Psoas muscle (tissue), 8 donors: ENCODE results near the gene ZKSCAN3. TPM values are rescaled to one million over a fixed set of nuclear protein-coding genes. Genes with fewer than 3 reads are reported as not detected.

Experiments used
- ATAC-seq, 4 donors: fragments of 200-7000 bp; cut with Tn5 transposase; one replicate each; pipeline ENCODE4 v1.9.1; 2020; ENCODE audit warnings: moderate library complexity in 3 of 4, mild to moderate bottlenecking in 2 of 4
- DNase-seq, 2 donors: peaks; one replicate each; pipeline ENCODE4 v3.0.0-alpha.2; 2020
- H3K27ac ChIP-seq: fragments of 200-600 bp; one replicate; pipeline ENCODE4 v1.8.0; 2022
- H3K27me3 ChIP-seq, 3 donors: fragments of 200-600 bp in 1 of 3; one replicate each; pipeline versions ENCODE4 v1.6.1 to v1.8.0; 2013 to 2022; ENCODE audit warnings: low read length in 2 of 3, mild to moderate bottlenecking in 2 of 3, moderate library complexity in 1 of 3; ENCODE audit not compliant: insufficient read depth in 3 of 3
- H3K36me3 ChIP-seq, 2 donors: fragments of 200-600 bp in 1 of 2; one replicate each; pipeline versions ENCODE4 v1.6.1 to v1.8.0; 2013 to 2022; ENCODE audit warnings: low read depth in 1 of 2, mild to moderate bottlenecking in 1 of 2, moderate library complexity in 1 of 2; ENCODE audit not compliant: insufficient read depth in 1 of 2
- H3K4me1 ChIP-seq: fragments of 200-600 bp; one replicate; pipeline ENCODE4 v1.8.0; 2022
- H3K4me3 ChIP-seq: fragments of 200-600 bp; one replicate; pipeline ENCODE4 v1.8.0; 2022; ENCODE audit warnings: mild to moderate bottlenecking
- H3K9me3 ChIP-seq: fragments of 200-600 bp; one replicate; pipeline ENCODE4 v1.8.0; 2022
- WGBS, 3 donors: extraction: QIAGEN DNeasy Blood & Tissue Kit; methylation state at CpG; one replicate each; pipeline versions ENCODE4 v1.1.6 to v1.1.7; 2013; 5-methylcytosine and 5-hydroxymethylcytosine counted together
- intact Hi-C, 2 donors: fragments of 100-400 bp; cut with DNase I; formaldehyde crosslinking; loops; one replicate each; pipeline versions ENCODE4 v1.11.0 to v1.14.2; 2022
- polyA plus RNA-seq, 3 donors: library from polyadenylated mRNA; stranded (reverse); fragments of 200-250 nt; gene quantifications; one replicate each; pipeline ENCODE4 v1.2.3, GENCODE V29; 2013
- total RNA-seq, 4 donors: library from RNA; stranded (reverse); fragmentation: NEBNext Ultra II Directional in 2 of 4; extraction: Animal tissue kit (Norgen Biotek cat#: 25700) in 2 of 4; gene quantifications; one replicate each; pipeline versions ENCODE4 v1.2.1 to v1.2.4, GENCODE V29; 2021 to 2023
- TF ChIP-seq, protein P1 (sequence below): fragments of 200-600 bp; IDR thresholded peaks from one replicate; pipeline ENCODE4 v1.8.0; 2022; ENCODE audit warnings: antibody characterized with exemption
- donor health status: healthy with polysubstance abuse.
- donor health status: DM: no; HTN: no; CAD: no; lungs with moderate emphysema.
- donor health status: Bipolar disorder and iron deficiency.
- donor health status: healthy.
- donor health status: DM: yes; HTN: yes; CAD: no.
- donor health status: DM: no; HTN: no; CAD: no.
- donor health status: DM: no; HTN: no; CAD: no.
- donor health status: DM: yes; HTN: yes; CAD: no.

The ZKSCAN3 gene
- total and polyA plus RNA-seq, 7 donors: 1.3 to 4.6 (median 2.5) TPM

- Histone ChIP-seq H3K4me1 (peaks cover 22% of the 10 kb centered on the region), H3K27me3 (peaks cover 0 to 4% (median 0%) of the 10 kb centered on the region in 3 donors), H3K36me3 (no peaks in the 10 kb centered on the region), H3K9me3 (no peaks in the 10 kb centered on the region), H3K27ac (peak overlapping the region; percentile 92), H3K4me3 (peak overlapping the region; percentile 81)
- ATAC-seq (peak in 2 of 4 donors; percentile 10 to 31), DNase-seq (no peak)
- intact Hi-C loops: loop anchor here in 1 of 2 donors (5.0 kb wide), 1 partner anchor 87 kb away; no protein-coding TSS in a partner anchor
- 2% methylated on average over 9 of the region's 9 CpGs for WGBS, 3 donors
- TF ChIP-seq, protein P1, sequence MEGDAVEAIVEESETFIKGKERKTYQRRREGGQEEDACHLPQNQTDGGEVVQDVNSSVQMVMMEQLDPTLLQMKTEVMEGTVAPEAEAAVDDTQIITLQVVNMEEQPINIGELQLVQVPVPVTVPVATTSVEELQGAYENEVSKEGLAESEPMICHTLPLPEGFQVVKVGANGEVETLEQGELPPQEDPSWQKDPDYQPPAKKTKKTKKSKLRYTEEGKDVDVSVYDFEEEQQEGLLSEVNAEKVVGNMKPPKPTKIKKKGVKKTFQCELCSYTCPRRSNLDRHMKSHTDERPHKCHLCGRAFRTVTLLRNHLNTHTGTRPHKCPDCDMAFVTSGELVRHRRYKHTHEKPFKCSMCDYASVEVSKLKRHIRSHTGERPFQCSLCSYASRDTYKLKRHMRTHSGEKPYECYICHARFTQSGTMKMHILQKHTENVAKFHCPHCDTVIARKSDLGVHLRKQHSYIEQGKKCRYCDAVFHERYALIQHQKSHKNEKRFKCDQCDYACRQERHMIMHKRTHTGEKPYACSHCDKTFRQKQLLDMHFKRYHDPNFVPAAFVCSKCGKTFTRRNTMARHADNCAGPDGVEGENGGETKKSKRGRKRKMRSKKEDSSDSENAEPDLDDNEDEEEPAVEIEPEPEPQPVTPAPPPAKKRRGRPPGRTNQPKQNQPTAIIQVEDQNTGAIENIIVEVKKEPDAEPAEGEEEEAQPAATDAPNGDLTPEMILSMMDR: no peak
Measured at GRCh38 chr6:28349344-28349891, 329 bp upstream of the ZKSCAN3 start.

- Histone ChIP-seq H3K9me3 (no peaks in the 10 kb centered on the region), H3K36me3 (no peaks in the 10 kb centered on the region), H3K4me3 (peak overlapping the region; percentile 81), H3K27me3 (no peaks in the 10 kb centered on the region), H3K4me1 (peaks cover 35% of the 10 kb centered on the region), H3K27ac (peak overlapping the region; percentile 92)
- DNase-seq: no peak
- intact Hi-C loops: loop anchor here in 1 of 2 donors (1.0 to 10.0 kb wide), 3 partner anchors 15 to 456 kb away; partner anchors contain the start of genes ZSCAN31 and ZSCAN9
- TF ChIP-seq, protein P1: no peak
- no peak for ATAC-seq
- WGBS, 3 donors: 48 to 69% (median 54%) methylated on average over 2 of the region's 2 CpGs
Measured at GRCh38 chr6:28351087-28351486, 1.3 kb downstream of the ZKSCAN3 start.

DNA sequence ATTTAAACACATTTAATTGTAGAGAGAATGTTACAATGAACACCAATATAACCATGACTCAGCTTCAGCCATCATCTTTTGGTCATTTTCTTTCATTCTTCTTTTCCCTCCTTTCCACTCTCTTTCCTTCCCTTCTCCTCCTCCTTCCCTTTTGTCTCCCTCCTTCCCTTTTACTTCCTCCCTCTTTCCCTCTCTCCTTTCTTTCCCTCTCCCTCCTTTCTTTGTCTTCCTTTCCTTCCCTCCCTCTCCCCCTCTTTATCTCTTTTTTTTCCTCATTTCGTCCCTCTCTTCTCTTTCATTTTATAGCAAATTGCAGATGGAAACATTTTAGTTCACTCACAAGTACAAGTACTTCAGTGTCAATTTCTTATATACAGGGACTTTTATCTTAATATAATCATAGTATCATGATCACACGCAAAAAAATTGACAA, 1.8 kb downstream of the ZKSCAN3 start:
- Histone ChIP-seq H3K4me3 (peak overlapping the region; percentile 81), H3K27me3 (no peaks in the 10 kb centered on the region), H3K27ac (peak overlapping the region; percentile 92), H3K36me3 (no peaks in the 10 kb centered on the region), H3K9me3 (no peaks in the 10 kb centered on the region), H3K4me1 (peaks cover 40% of the 10 kb centered on the region)
- intact Hi-C loops: loop anchor here in 1 of 2 donors (1.0 to 10.0 kb wide), 3 partner anchors 15 to 457 kb away; partner anchors contain the start of genes ZSCAN31 and ZSCAN9
- TF ChIP-seq, protein P1: no peak
- WGBS, 3 donors: 68 to 70% (median 69%) methylated on average over 2 of the region's 2 CpGs
- no peak for ATAC-seq
- DNase-seq: no peak

GRCh38 chr6:28353356-28353755, 3.6 kb downstream of the ZKSCAN3 start:
- peaks cover 40% of the 10 kb centered on the region for H3K4me1 ChIP-seq
- WGBS, 3 donors: 64 to 87% (median 75%) methylated on average over 3 of the region's 3 CpGs
- intact Hi-C loops: loop anchor here in 1 of 2 donors (10.0 kb wide), 2 partner anchors 129 to 459 kb away; partner anchors contain the start of gene ZSCAN9
- TF ChIP-seq, protein P1: no peak
- peak overlapping the region; percentile 81 for H3K4me3 ChIP-seq
- no peaks in the 10 kb centered on the region for H3K36me3 ChIP-seq
- no peaks in the 10 kb centered on the region for H3K27me3 ChIP-seq
- DNase-seq (no peak), ATAC-seq (no peak)
- peak overlapping the region; percentile 92 for H3K27ac ChIP-seq
- H3K9me3 ChIP-seq: no peaks in the 10 kb centered on the region
